Measurements from ENCODE around the gene TMEM187. TPM values are rescaled to one million over a fixed set of nuclear protein-coding genes. Genes with fewer than 3 reads are reported as not detected.
A peak's percentile ranks its signal among the peaks of the same experiment; 100 is the strongest.

The TMEM187 gene
- total and polyA plus RNA-seq, 10 of the 15 experiments (the other 5 are each of a cell fraction or from before 2014, with no cell fraction given): 0.45 to 8.5 (median 4.1) TPM

GRCh38 chrX:153958605-153959004 lies 13.9 kb upstream of the TMEM187 start:
- Histone ChIP-seq H4K20me1 (ENCODE audit: control insufficient read depth, insufficient read depth) (no peaks in the 10 kb centered on the region), H3K27me3 (replicated peaks in 1 of 2; ENCODE audit: control insufficient read depth in 2 of 2, insufficient read depth in 2 of 2, low read length in 1 of 2) (no peaks in the 10 kb centered on the region), H3K9me3 (replicated peaks; ENCODE audit: control insufficient read depth, insufficient read depth, low read length) (no peaks in the 10 kb centered on the region), H3K9ac (ENCODE audit: control insufficient read depth, insufficient read depth, low read length) (no peak overlapping the region), H3K36me3 (ENCODE audit: control insufficient read depth in 2 of 2, insufficient read depth in 2 of 2, low read length in 1 of 2) (peaks cover 14 to 81% of the 10 kb centered on the region in 2 experiments), H3K4me3 (no peak overlapping the region), H3K4me2 (ENCODE audit: control insufficient read depth, insufficient read depth) (no peak overlapping the region), H3K4me1 (ENCODE audit: control insufficient read depth, insufficient read depth, low read length) (no peaks in the 10 kb centered on the region), H3K27ac (ENCODE audit: control insufficient read depth, insufficient read depth) (no peak overlapping the region), H2AFZ (ENCODE audit: control insufficient read depth, low read depth, low read length) (no peak overlapping the region), H3K79me2 (ENCODE audit: control insufficient read depth, insufficient read depth, low read length) (no peaks in the 10 kb centered on the region)
- no peak for TF ChIP-seq NRF1 (conservative IDR thresholded peaks at IDR 0.05; ENCODE audit: low read depth, low read length)
- TF ChIP-seq POLR2A (IDR thresholded peaks at IDR 0.05; ENCODE audit: low read depth, low read length): 0 out of 2 replicates have a peak, but pooled peaks have one; percentile 4
- CTCF ChIA-PET: no interaction called here
- 98% methylated on average over 14 of the region's 14 CpGs for WGBS (ENCODE audit: insufficient coverage, insufficient replicate concordance, low lambda C conversion rate, missing lambda C conversion rate)
- no peak for DNase-seq (ENCODE audit: low read depth, low spot score)
- no TSS peak for BruUV-seq (replicated peaks)
- SMC1A ChIA-PET (ENCODE audit: uncharacterized antibody, unreplicated experiment): no interaction called here
- no peak for ATAC-seq
- RAD21 ChIA-PET (ENCODE audit: unreplicated experiment): no interaction called here
- POLR2A ChIA-PET: no interaction called here
- in situ Hi-C loops (cut with MboI): no loop called here
- no peak for FAIRE-seq
- intact Hi-C loops (cut with micrococcal nuclease; ENCODE audit: unreplicated experiment): no loop called here

- 97% methylated on average over 15 of the region's 15 CpGs for WGBS (ENCODE audit: insufficient coverage, insufficient replicate concordance, low lambda C conversion rate, missing lambda C conversion rate)
- Histone ChIP-seq H3K36me3 (ENCODE audit: control insufficient read depth in 2 of 2, insufficient read depth in 2 of 2, low read length in 1 of 2) (peaks cover 17 to 73% of the 10 kb centered on the region in 2 experiments), H3K9ac (ENCODE audit: control insufficient read depth, insufficient read depth, low read length) (no peak overlapping the region), H3K9me3 (replicated peaks; ENCODE audit: control insufficient read depth, insufficient read depth, low read length) (no peaks in the 10 kb centered on the region), H3K27ac (ENCODE audit: control insufficient read depth, insufficient read depth) (no peak overlapping the region), H4K20me1 (ENCODE audit: control insufficient read depth, insufficient read depth) (no peaks in the 10 kb centered on the region), H3K27me3 (replicated peaks in 1 of 2; ENCODE audit: control insufficient read depth in 2 of 2, insufficient read depth in 2 of 2, low read length in 1 of 2) (no peaks in the 10 kb centered on the region), H3K4me2 (ENCODE audit: control insufficient read depth, insufficient read depth) (no peak overlapping the region), H3K79me2 (ENCODE audit: control insufficient read depth, insufficient read depth, low read length) (peaks cover 4% of the 10 kb centered on the region), H3K4me3 (no peak overlapping the region), H2AFZ (ENCODE audit: control insufficient read depth, low read depth, low read length) (no peak overlapping the region), H3K4me1 (ENCODE audit: control insufficient read depth, insufficient read depth, low read length) (no peaks in the 10 kb centered on the region)
- ChIA-PET SMC1A (ENCODE audit: uncharacterized antibody, unreplicated experiment) (no interaction called here), RAD21 (ENCODE audit: unreplicated experiment) (no interaction called here), POLR2A (no interaction called here), CTCF (interaction anchor here (0.7 kb wide), 1 partner anchor 31 kb away, joined by 3 read pairs; no protein-coding TSS in a partner anchor)
- no TSS peak for BruUV-seq (replicated peaks)
- FAIRE-seq: no peak
- no peak for DNase-seq (ENCODE audit: low read depth, low spot score)
- no peak for ATAC-seq
- intact Hi-C loops (cut with micrococcal nuclease; ENCODE audit: unreplicated experiment) (no loop called here), in situ Hi-C loops (cut with MboI) (loop anchor here (5.0 to 10.0 kb wide), 2 partner anchors 197 to 1005 kb away; partner anchors contain the start of gene PLXNB3)
- TF ChIP-seq RFX5 (IDR thresholded peaks at IDR 0.05; ENCODE audit: low read depth, low read length) (no peak), NR2C2 (IDR thresholded peaks at IDR 0.05; ENCODE audit: borderline replicate concordance, control insufficient read depth, insufficient read length, low read depth) (no peak), SIN3A (IDR thresholded peaks at IDR 0.05; ENCODE audit: low read depth, low read length) (no peak), RAD51 (IDR thresholded peaks at IDR 0.05) (no peak), PAX5 (IDR thresholded peaks at IDR 0.05; ENCODE audit: borderline replicate concordance, low read depth, low read length) (no peak), MEF2B (IDR thresholded peaks at IDR 0.05; ENCODE audit: partially characterized antibody, poor library complexity, severe bottlenecking) (no peak), E2F4 (IDR thresholded peaks at IDR 0.05; ENCODE audit: low read depth, low read length) (no peak), CEBPZ (IDR thresholded peaks at IDR 0.05; ENCODE audit: low read depth, low read length) (no peak), DPF2 (IDR thresholded peaks at IDR 0.05) (no peak), ZSCAN29 (IDR thresholded peaks at IDR 0.05) (no peak), IRF3 (IDR thresholded peaks at IDR 0.05) (no peak), NFXL1 (IDR thresholded peaks at IDR 0.05; ENCODE audit: borderline replicate concordance) (no peak), HCFC1 (IDR thresholded peaks at IDR 0.05; ENCODE audit: low read length) (no peak)
These were observed 12.9 kb upstream of the TMEM187 start for GRCh38 chrX:153959649-153960048.

Measured in GM12878 (cell line).